Motor neuron (in vitro differentiated cells): Measurements from ENCODE around the gene FXYD1. TPM values are rescaled to one million over a fixed set of nuclear protein-coding genes. Genes with fewer than 3 reads are reported as not detected.

Experiments used
- ATAC-seq, 8 experiments: fragments of 200-7000 bp; cut with Tn5 transposase; replicated peaks in 6 of 8; 2 replicates each; pipeline ENCODE4 v1.8.0; 2021; ENCODE audit warnings: mild to moderate bottlenecking in 8 of 8, moderate library complexity in 8 of 8
- H3K27ac ChIP-seq, 2 donors: fragments of 250-450 bp; sonication (Bioruptor Pico); 2 replicates each; pipeline ENCODE4 v1.9.0; 2021; ENCODE audit warnings: antibody characterized with exemption in 2 of 2, mild to moderate bottlenecking in 2 of 2, moderate library complexity in 1 of 2
- H3K4me1 ChIP-seq, 2 donors: fragments of 250-450 bp; sonication (Bioruptor Pico); replicated peaks in 1 of 2; 2 replicates each; pipeline ENCODE4 v1.6.1; 2021; ENCODE audit warnings: antibody characterized with exemption in 2 of 2, mild to moderate bottlenecking in 2 of 2, moderate library complexity in 1 of 2
- H3K4me3 ChIP-seq, 5 donors: fragments of 250-450 bp; sonication (Bioruptor Pico); 2 replicates each; pipeline ENCODE4 v1.9.0; 2021; ENCODE audit warnings: antibody characterized with exemption in 5 of 5, mild to moderate bottlenecking in 5 of 5, moderate library complexity in 4 of 5
- WGBS, 10 experiments: fragments of 450-650 bp; shearing (Covaris generic); methylation state at CpG; one replicate each; pipeline ENCODE4 v1.0.0; 2022; 5-methylcytosine and 5-hydroxymethylcytosine counted together
- in situ Hi-C, 9 experiments: fragments of 400-800 bp; cut with MboI; loops; one replicate each; pipeline ENCODE4 v1.15.0; 2021; ENCODE audit warnings: low sequenced_read_pairs in 9 of 9, low pct_unique_long_range_greater_than_20kb in 2 of 9; ENCODE audit not compliant: unreplicated experiment in 9 of 9
- total RNA-seq, 8 experiments: library from RNA; unstranded; fragments of 300-600 nt; gene quantifications; 2 replicates each; pipeline versions ENCODE4 v1.2.3 to v1.2.4, GENCODE V29; 2022

The FXYD1 gene
- total RNA-seq, 8 experiments from 2014 or later = 1.2 to 10.7 (median 3.1) TPM

DNA sequence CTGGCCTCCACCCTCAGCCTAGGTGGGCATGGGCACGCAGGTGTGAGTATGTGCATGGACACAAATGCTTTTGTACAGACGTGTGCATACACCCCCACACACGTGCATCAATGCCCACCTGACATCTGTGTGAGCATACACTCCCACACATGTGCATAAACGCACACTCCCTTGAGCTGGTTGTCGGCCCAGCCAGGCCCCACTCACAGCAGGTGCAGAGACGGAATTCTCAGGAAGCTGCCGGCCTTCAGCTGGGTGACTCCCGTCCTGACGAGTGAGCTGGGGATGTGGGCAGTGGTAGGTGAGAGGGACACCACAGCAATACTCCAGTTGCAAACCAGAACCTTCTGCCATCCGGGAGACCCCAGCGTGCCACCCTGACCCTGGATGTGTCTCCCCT, 4.8 kb upstream of the FXYD1 start:
- in situ Hi-C loops = no loop called here
- WGBS, 10 experiments = 71 to 92% methylated on average over 2 to 6 of the region's 11 CpGs; no CpG with 5 or more reads in 8 of the 10 experiments
- no peak for ATAC-seq
- H3K4me1 ChIP-seq = peaks cover 23 to 24% of the 10 kb centered on the region in 2 donors
- no peak overlapping the region for H3K27ac ChIP-seq
- no peak overlapping the region for H3K4me3 ChIP-seq

DNA sequence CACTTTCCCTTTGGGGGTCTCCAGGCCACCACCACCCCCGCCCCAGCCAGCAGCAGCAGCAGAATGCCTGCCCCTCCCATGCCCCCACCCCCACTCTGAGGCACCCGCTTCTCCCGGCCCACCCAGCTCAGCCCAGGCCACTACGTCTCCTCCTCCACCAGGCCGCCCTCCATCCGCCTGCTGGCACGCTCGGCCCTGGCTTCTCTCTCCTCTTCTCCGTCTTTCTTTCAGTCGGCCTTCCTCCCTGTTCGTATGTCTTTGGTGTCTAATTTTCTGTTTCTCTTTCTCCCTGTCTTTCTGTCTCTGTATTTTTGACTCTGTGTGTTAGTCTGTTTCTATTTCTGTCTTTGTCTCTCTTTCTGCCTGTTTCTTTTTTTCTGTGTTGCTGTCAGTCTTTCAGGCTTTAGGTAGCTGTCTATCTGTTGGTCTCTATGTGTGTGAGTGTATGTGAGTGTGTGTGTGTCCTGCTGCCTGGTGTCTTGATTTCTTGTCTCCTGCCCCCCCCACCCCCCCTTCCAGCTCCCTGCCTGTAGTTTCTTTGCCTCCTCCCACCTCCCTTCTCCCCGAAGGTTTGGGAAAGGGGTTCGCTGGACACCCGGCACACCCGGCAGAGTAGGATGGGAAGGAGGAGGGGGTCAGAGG, 3.9 kb upstream of the FXYD1 start, which contains the start of gene LGI4:
Gene LGI4, minus strand, starts transcription at position 459 of the 642 bp plus-strand sequence. Its CDS starts 379 bp downstream, at position 80.
- H3K4me3 ChIP-seq = peak within 1 kb of the TSS in 1 of 5 donors; percentile 2
- in situ Hi-C loops = no loop called here
- peak within 1 kb of the TSS in 1 of 2 donors; percentile 19 for H3K27ac ChIP-seq
- WGBS, 10 experiments = 25 to 48% (median 38%) methylated on average over 2 to 5 of the region's 15 CpGs; no CpG with 5 or more reads in 6 of the 10 experiments
- H3K4me1 ChIP-seq = peaks cover 32 to 33% of the 10 kb centered on the region in 2 donors
- ATAC-seq = peak in 2 of 8 experiments; percentile 4 to 8

DNA sequence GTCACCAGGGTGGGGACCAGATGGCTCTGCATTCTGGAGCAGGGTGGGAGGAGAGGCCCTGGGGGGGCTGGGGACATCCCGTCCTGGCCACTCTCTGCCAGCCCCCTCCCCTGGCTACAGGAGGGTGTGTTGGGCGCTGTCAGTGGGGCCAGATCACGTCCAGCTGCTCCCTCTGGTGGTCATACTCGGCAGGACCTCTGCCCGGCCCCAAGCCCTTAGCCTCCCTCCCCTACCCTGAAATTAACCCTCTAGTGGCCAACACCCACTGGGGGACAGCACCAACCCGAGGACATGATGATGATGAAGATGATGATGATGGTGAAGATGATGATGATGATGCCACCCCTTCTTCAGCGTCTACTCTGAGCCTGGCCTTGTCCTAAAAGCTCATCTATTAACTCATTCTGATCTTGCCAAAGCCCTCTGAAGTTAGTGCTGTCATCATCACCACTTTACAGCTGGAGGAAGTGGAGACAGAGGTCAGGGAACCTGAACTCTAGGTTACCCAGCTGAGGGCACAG, 3.2 kb upstream of the FXYD1 start:
- Histone ChIP-seq H3K27ac (peak overlapping the region in 1 of 2 donors; percentile 9), H3K4me1 (peaks cover 39 to 40% of the 10 kb centered on the region in 2 donors), H3K4me3 (peak overlapping the region in 1 of 5 donors; percentile 2)
- ATAC-seq = peak; percentile 42 to 94 (median 76)
- in situ Hi-C loops = no loop called here
- 0% methylated on average over 1 to 4 of the region's 7 CpGs; no CpG with 5 or more reads in 6 of the 10 experiments for WGBS, 10 experiments

DNA sequence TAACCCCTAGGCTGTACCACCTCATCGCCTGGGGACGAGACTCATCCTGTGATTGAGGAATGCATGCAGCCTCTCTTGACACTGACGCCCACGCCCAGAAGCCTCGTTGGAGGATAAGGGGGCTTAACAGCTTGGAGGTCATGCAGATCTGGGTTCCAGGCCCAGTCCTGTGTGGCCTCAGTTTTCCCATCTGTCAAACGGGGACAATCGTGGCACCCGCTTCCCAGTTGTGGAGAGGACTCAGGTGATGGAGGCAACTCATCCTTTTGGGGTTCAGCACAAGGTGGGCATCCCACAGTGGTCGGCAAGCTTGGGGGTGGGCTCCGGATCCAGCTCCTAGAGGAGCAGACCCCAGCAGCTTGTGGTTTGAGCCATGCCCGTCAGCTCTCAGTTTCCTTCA, 2.4 kb upstream of the FXYD1 start:
- H3K27ac ChIP-seq = no peak overlapping the region
- WGBS, 10 experiments = 0 to 83% (median 72%) methylated on average over 1 to 6 of the region's 11 CpGs; no CpG with 5 or more reads in 6 of the 10 experiments
- H3K4me3 ChIP-seq = no peak overlapping the region
- H3K4me1 ChIP-seq = peaks cover 44 to 45% of the 10 kb centered on the region in 2 donors
- ATAC-seq = no peak
- in situ Hi-C loops = no loop called here

DNA sequence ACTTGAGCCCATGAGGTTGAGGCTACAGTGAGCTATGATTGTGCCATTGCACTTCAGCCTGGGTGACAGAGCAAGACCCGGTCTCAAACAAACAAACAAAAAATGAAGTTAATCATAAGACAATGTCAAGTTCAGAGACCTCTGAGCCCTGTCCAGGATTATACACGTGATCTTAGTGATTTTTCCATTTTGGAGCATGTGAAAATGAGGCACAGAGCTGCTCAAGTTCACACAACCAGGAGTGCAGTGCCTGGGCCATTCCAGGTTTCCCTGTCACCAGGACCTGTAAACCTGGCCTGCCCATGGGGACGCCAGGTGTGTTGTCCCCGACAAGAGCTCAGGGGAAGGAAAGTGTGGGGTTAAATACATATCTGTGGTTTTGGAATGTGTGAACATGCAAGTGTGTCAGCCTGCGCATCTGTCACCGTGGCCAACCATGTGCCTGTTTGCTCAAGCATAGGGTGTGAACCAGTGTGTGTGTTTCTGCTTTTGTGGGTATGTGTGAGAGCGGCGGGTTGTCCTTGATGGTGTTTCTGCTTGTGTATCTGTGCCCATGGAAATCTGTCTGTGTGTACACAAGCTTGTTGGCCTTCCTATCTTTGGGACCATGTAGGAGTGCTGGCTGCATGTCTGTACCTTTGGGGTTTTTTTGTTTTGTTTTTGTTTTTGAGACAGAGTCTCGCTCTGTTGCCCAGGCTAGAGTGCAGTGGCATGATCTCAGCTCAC, 1.5 kb upstream of the FXYD1 start:
- Histone ChIP-seq H3K4me1 (peaks cover 45% of the 10 kb centered on the region in 2 donors), H3K27ac (no peak overlapping the region)
- 25 to 100% (median 86%) methylated on average over 1 to 4 of the region's 9 CpGs; no CpG with 5 or more reads in 1 of the 10 experiments for WGBS, 10 experiments

DNA sequence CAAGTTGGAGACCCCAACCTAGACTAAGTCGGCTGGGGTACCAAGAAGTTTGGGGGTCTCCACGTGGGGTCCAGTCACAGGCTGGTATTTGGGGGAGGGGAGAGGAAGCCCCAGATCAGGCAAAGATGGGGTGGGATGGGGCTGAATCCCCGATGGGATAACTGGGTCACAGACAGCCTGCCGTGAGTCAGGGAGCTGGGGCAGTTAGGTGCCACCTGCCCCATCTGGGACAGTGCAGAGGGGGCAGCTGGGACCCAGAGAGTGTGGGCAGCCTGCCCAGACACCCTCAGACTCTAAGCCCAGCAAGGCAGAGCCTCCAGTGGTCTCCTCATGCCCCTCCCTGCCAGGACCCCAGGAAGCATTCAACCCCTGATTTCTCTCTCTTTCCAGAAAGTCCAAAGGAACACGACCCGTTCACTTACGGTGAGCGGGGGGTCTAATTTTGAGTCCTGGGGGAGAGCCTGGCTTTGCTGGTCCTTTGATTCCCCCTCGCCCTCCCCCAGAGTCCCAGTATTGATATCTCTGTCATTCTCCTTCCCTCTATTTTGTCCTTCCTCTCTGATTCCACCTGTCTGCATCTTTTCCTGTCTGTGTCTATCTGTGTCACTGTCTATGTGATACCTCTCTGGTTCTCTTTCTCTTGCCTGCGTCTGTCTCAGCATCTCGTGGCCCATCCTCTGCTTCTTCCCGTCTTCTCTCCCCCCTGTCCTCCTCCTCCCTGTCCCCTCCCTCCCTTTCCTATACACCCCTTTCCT, 1.8 kb downstream of the FXYD1 start:
- in situ Hi-C loops = no loop called here
- 28 to 100% (median 60%) methylated on average over 1 to 3 of the region's 12 CpGs; no CpG with 5 or more reads in 5 of the 10 experiments for WGBS, 10 experiments
- Histone ChIP-seq H3K4me3 (peak overlapping the region in 4 of 5 donors; percentile 6 to 20 (median 16)), H3K4me1 (peaks cover 47 to 49% of the 10 kb centered on the region in 2 donors), H3K27ac (peak overlapping the region in 1 of 2 donors; percentile 12)
- ATAC-seq = no peak

More for the DNA sequence above, 1.5 kb upstream of the FXYD1 start:
- in situ Hi-C loops = no loop called here
- no peak overlapping the region for H3K4me3 ChIP-seq
- no peak for ATAC-seq

DNA sequence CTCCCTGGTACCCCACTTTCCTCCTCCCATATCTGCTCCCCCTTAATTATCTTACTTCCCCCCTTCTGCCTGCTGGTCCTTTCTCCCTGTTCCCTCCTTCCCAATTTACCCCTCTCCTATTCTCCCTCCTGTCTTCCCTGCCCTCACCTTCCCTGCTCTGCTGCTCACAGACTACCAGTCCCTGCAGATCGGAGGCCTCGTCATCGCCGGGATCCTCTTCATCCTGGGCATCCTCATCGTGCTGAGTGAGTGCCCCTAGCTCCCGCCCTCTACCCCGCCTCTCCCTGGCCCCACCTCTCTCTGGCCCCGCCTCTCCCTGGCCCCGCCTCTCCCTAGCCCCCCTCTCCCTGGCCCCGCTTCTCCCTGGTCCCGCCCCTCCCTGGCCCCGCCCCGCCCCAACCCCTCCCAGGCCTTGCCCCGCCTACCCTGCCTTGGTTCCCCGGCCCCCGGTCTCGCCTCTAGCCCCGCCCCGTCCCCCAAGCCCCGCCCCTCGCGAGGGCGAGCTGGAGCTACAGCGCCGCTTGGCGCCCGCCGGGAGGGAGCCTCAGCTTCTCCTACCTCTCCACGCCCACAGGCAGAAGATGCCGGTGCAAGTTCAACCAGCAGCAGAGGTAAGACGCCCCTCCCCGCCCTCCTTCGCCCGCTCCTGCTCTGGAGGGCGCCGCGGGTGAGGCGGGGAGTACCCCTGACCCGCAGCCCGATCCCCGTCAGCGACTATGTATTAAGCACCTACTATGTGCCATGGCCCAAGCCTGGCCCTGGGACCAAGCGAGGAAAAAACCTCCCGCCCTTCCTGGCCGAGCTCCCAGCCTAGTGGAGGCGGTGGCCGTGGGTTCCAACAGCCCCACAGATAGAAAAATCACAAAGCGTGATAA, 2.6 kb downstream of the FXYD1 start:
- ATAC-seq = peak; percentile 53 to 86 (median 60)
- in situ Hi-C loops = no loop called here
- peak overlapping the region in 4 of 5 donors; percentile 6 to 20 (median 16) for H3K4me3 ChIP-seq
- H3K27ac ChIP-seq = peak overlapping the region in 1 of 2 donors; percentile 12
- 0 to 42% (median 33%) methylated on average over 1 to 8 of the region's 48 CpGs; no CpG with 5 or more reads in 4 of the 10 experiments for WGBS, 10 experiments
- H3K4me1 ChIP-seq = peaks cover 44 to 45% of the 10 kb centered on the region in 2 donors

DNA sequence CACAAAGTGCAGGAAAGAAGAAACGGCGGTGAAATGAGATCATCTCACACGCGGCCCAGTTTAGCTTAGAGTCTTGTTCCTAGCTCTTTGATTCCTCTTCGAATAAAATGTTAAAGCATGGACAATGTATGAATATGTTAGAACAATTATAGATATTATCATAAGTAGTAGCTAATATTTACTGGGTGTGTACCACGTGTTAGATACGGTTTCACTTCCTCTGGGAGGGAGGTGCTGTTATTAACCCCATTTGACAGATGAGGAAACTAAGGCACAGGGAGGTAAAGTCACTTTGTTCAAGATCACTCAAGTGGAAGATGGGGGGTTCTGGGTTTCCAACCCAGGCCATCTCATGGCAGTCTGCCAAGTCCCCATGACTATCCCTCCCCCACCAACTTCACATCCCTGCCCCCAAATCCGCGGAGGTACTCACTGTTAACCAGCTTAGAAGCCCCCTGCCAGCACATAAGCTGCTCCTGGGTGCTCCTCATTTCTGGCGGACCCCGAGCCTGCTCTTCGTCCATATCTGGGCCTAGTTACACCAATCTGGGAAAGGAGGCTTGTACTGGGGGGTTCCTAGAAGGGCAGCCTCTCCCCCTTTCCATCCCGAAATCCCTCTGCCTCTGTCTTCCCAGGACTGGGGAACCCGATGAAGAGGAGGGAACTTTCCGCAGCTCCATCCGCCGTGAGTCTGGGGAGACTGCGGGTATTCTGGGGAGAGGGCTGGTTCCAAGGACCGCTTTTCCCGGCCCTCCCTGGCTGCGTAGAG, 3.4 kb downstream of the FXYD1 start:
- 20 to 71% (median 60%) methylated on average over 1 to 6 of the region's 21 CpGs; no CpG with 5 or more reads in 2 of the 10 experiments for WGBS, 10 experiments
- Histone ChIP-seq H3K4me3 (peak overlapping the region; percentile 45 to 76 (median 50)), H3K4me1 (peaks cover 44 to 45% of the 10 kb centered on the region in 2 donors), H3K27ac (no peak overlapping the region)
- in situ Hi-C loops = no loop called here
- no peak for ATAC-seq

DNA sequence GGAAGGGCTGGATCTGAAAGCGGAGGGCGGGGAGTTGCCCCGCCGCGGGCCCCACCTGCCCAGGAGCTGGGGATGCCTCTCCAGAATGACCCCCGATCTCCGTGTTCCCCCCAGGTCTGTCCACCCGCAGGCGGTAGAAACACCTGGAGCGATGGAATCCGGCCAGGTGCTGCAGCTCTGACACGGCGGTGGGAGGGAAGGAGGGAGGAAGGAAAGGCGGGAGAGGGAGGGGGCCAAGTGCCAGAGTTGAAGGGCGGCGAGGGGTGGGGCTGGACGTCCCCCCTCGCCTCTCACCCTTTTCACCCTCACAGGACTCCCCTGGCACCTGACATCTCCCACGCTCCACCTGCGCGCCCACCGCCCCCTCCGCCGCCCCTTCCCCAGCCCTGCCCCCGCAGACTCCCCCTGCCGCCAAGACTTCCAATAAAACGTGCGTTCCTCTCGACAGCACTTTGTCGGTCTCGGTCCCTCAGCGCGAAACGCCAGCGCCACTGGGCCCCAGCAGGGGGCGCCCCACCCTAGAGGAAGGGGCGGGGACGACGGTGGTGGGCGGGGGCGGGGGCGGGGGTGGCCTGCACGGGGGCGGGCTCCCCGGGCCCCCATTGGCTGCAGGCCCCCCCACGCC, 4.1 kb downstream of the FXYD1 start:
- H3K4me3 ChIP-seq = peak overlapping the region; percentile 45 to 76 (median 50)
- WGBS, 10 experiments = no CpG with 5 or more reads among the region's 46 CpGs
- in situ Hi-C loops = no loop called here
- ATAC-seq = peak in 6 of 8 experiments; percentile 3 to 52 (median 32)
- peak overlapping the region in 1 of 2 donors; percentile 63 for H3K27ac ChIP-seq
- peaks cover 44 to 45% of the 10 kb centered on the region in 2 donors for H3K4me1 ChIP-seq

DNA sequence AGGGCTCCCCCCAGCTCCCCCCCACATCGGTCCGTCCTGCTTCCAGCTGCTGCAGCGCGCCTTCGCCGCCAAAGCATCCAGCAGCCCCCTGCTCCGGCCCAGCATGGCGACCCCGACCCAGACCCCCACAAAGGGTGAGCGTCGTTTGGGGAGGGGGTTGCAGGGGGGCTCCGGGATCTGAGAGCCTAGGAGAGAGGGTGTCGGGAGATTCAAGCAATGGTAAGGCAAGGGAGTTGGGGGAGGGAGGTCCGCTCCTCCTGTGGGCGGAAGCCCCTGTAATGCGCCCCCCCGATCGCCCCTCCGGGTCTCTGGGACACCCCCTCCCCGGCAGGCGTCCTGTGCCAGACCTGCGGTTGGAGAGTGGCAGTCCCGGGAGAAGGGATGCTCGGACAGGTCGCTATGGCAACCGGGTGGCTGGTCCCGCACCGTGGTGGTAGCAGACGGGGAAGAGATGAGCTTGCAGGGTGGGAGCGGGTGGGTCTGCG, 4.6 kb downstream of the FXYD1 start, which contains the start of gene FXYD7:
Gene FXYD7, plus strand, starts transcription at position 25 of the 485 bp plus-strand sequence. Its CDS starts 79 bp downstream, at position 104.
- Histone ChIP-seq H3K4me3 (peak within 1 kb of the TSS; percentile 45 to 76 (median 50)), H3K4me1 (peaks cover 40 to 43% of the 10 kb centered on the region in 2 donors), H3K27ac (peak within 1 kb of the TSS; percentile 18 to 63)
- WGBS, 10 experiments = no CpG with 5 or more reads among the region's 31 CpGs
- peak in 5 of 8 experiments; percentile 49 to 67 (median 54) for ATAC-seq
- in situ Hi-C loops = no loop called here
